ENCODE measurements around the gene TMLHE. TPM values are rescaled to one million over a fixed set of nuclear protein-coding genes. Genes with fewer than 3 reads are reported as not detected.
"Not testable (repeated sequence)": the region's sequence is repeated elsewhere in the genome, so short reads cannot be mapped to it uniquely, and the experiment has no call there.

TMLHE gene
- total RNA-seq, 1 experiment from 2014 or later, result 18.3 TPM

- H3K36me3 ChIP-seq (ENCODE audit: insufficient read depth, low read length, poor library complexity, severe bottlenecking), result no peaks in the 10 kb centered on the region
- intact Hi-C loops (cut with micrococcal nuclease; ENCODE audit: unreplicated experiment), result no loop called here
- no peaks in the 10 kb centered on the region for H3K9me3 ChIP-seq (ENCODE audit: low read depth, low read length, poor library complexity, severe bottlenecking)
- H3K27ac ChIP-seq (ENCODE audit: low read depth, low read length, poor library complexity, severe bottlenecking), result no peak overlapping the region
- no TSS peak for BruUV-seq (replicated peaks)
- TF ChIP-seq CTCF (conservative IDR thresholded peaks at IDR 0.05; ENCODE audit: low read depth, low read length), result no peak
- no peak for TF ChIP-seq EZH2 (IDR thresholded peaks at IDR 0.05; ENCODE audit: borderline replicate concordance, low read depth, low read length, poor library complexity, severe bottlenecking)
- ChIA-PET CTCF (no interaction called here), POLR2A (ENCODE audit: low non-redundant PET) (no interaction called here)
- H3K4me1 ChIP-seq (ENCODE audit: insufficient read depth, low read length, poor library complexity, severe bottlenecking), result no peaks in the 10 kb centered on the region
- no peaks in the 10 kb centered on the region for H3K27me3 ChIP-seq (replicated peaks; ENCODE audit: insufficient read depth, low read depth, low read length, poor library complexity)
- no peak overlapping the region for H3K4me3 ChIP-seq (ENCODE audit: low read depth, low read length, poor library complexity, severe bottlenecking)
- no peak for DNase-seq (ENCODE audit: low spot score)
Observed at GRCh38 chrX:155643240-155643639, 30.5 kb upstream of the TMLHE start.

DNA sequence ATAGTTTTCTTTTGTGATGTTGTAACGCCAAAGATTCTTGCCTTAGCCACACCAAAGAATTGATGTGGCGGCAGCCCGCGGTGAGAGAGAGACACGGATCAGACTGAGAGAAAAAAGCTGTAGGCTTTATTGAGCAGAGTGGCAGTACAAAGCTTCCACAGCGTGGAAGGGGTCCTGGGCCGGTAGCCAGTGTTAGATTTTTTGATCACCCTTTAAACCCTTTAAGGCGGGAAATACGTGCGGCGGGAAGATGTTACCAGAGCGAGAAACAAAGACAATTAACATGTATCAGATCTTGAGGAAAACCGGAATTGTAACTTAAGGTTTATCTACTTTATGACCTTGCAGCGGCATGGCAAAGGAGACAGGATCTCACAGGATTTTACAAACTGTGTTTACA, 28.6 kb upstream of the TMLHE start:
- POLR2A ChIA-PET (ENCODE audit: low non-redundant PET); H3K27me3 ChIP-seq (replicated peaks; ENCODE audit: insufficient read depth, low read depth, low read length, poor library complexity); H3K27ac ChIP-seq (ENCODE audit: low read depth, low read length, poor library complexity, severe bottlenecking); BruUV-seq (replicated peaks); H3K4me1 ChIP-seq (ENCODE audit: insufficient read depth, low read length, poor library complexity, severe bottlenecking); intact Hi-C loops (cut with micrococcal nuclease; ENCODE audit: unreplicated experiment); H3K4me3 ChIP-seq (ENCODE audit: low read depth, low read length, poor library complexity, severe bottlenecking); CTCF ChIA-PET; H3K36me3 ChIP-seq (ENCODE audit: insufficient read depth, low read length, poor library complexity, severe bottlenecking); DNase-seq (ENCODE audit: low spot score); H3K9me3 ChIP-seq (ENCODE audit: low read depth, low read length, poor library complexity, severe bottlenecking): not testable (repeated sequence)

DNA sequence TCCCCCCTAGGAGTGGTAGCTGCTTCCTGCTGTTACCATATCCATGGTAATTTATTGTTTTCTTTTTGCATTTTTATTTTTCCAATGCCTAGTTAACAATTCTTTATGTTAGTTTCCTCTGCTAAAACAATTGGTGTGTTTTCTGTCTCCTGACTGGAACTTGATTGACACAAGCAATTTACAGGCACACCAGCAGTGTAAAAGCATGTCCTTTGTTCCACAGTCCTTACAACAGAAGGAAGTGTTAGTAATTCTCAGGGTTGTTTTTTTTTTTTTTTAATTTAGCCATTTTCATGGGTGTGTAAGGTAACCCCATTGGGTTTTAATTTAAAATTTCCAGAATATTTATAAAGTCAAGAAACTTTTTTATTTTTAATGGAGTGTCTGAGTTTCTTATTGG, 25.0 kb upstream of the TMLHE start:
- no peak for TF ChIP-seq EZH2 (IDR thresholded peaks at IDR 0.05; ENCODE audit: borderline replicate concordance, low read depth, low read length, poor library complexity, severe bottlenecking)
- TF ChIP-seq CTCF (conservative IDR thresholded peaks at IDR 0.05; ENCODE audit: low read depth, low read length), result no peak
- no peaks in the 10 kb centered on the region for H3K9me3 ChIP-seq (ENCODE audit: low read depth, low read length, poor library complexity, severe bottlenecking)
- BruUV-seq (replicated peaks), result no TSS peak
- H3K27ac ChIP-seq (ENCODE audit: low read depth, low read length, poor library complexity, severe bottlenecking), result no peak overlapping the region
- no peaks in the 10 kb centered on the region for H3K27me3 ChIP-seq (replicated peaks; ENCODE audit: insufficient read depth, low read depth, low read length, poor library complexity)
- H3K4me3 ChIP-seq (ENCODE audit: low read depth, low read length, poor library complexity, severe bottlenecking), result no peak overlapping the region
- ChIA-PET POLR2A (ENCODE audit: low non-redundant PET) (no interaction called here), CTCF (no interaction called here)
- no peaks in the 10 kb centered on the region for H3K36me3 ChIP-seq (ENCODE audit: insufficient read depth, low read length, poor library complexity, severe bottlenecking)
- H3K4me1 ChIP-seq (ENCODE audit: insufficient read depth, low read length, poor library complexity, severe bottlenecking), result no peaks in the 10 kb centered on the region
- no peak for DNase-seq (ENCODE audit: low spot score)
- intact Hi-C loops (cut with micrococcal nuclease; ENCODE audit: unreplicated experiment), result no loop called here

DNA sequence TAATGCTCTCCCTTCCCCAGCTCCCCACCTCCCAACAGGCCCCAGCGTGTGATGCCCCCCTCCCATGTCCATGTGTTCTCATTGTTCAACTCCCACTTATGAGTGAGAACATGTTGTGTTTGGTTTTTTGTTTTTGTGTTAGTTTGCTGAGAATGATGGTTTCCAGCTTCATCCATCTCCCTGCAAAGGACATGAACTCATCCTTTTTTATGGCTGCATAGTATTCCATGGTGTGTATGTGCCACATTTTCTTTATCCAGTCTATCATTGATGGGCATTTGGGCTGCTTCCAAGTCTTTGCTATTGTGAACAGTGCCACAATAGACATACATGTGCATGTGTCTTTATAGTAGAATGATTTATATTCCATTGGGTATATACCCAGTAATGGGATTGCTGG, 22.3 kb upstream of the TMLHE start:
- H3K4me1 ChIP-seq (ENCODE audit: insufficient read depth, low read length, poor library complexity, severe bottlenecking); BruUV-seq (replicated peaks); DNase-seq (ENCODE audit: low spot score); H3K27ac ChIP-seq (ENCODE audit: low read depth, low read length, poor library complexity, severe bottlenecking); H3K4me3 ChIP-seq (ENCODE audit: low read depth, low read length, poor library complexity, severe bottlenecking); H3K36me3 ChIP-seq (ENCODE audit: insufficient read depth, low read length, poor library complexity, severe bottlenecking); intact Hi-C loops (cut with micrococcal nuclease; ENCODE audit: unreplicated experiment); POLR2A ChIA-PET (ENCODE audit: low non-redundant PET); H3K27me3 ChIP-seq (replicated peaks; ENCODE audit: insufficient read depth, low read depth, low read length, poor library complexity); CTCF ChIA-PET: not testable (repeated sequence)
- H3K9me3 ChIP-seq (ENCODE audit: low read depth, low read length, poor library complexity, severe bottlenecking), result peaks cover 11% of the 10 kb centered on the region

All from A673 (cell line).